HG03521 (cell line): ENCODE measurements around the gene TRAF2.

Experiments
- ATAC-seq: cut with Tn5 transposase; IDR thresholded peaks from one replicate; pipeline ENCODE4 v1.9.1; 2021; ENCODE audit warnings: mild to moderate bottlenecking, moderate library complexity; ENCODE audit not compliant: unreplicated experiment

Gene TRAF2

DNA sequence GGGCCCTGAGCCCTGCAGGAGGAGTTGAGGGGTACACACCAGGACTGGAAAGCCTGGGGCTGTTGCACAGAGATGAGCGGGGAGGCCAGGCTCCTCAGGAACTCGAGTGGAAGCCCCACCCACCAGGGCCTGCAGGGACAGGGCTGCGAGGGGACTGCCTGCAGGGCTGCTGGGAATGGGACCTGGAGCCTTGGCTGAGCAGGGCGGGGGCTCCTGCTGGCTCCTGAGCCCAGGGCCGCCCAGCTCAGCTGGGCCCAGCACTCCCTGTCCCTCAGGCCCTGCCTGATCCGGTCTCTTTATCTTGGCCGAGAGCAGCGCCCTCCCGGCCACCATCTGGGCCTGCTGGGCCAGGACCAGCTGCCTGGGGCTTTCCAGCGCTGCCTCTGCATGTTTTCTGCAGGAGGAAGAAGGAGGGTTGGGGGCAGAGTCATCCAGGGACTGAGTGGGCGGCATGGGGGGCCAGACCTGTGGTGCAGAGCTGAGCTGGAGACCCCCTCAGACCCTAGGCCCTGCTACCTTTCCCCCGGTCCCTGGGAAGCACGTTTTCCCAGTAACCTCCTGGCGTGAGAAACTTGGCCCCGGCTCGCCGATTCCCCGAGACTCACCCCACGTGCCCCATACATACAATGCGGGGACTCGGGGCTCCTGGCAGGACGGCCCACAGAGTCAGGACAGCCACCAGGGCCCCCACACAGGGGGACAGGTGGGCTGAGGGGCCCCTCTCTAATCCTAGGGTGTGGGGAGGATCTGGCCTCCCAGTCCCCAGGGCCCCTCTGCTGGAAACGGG lies 75.2 kb downstream of the TRAF2 start:
- ATAC-seq, result no peak

DNA sequence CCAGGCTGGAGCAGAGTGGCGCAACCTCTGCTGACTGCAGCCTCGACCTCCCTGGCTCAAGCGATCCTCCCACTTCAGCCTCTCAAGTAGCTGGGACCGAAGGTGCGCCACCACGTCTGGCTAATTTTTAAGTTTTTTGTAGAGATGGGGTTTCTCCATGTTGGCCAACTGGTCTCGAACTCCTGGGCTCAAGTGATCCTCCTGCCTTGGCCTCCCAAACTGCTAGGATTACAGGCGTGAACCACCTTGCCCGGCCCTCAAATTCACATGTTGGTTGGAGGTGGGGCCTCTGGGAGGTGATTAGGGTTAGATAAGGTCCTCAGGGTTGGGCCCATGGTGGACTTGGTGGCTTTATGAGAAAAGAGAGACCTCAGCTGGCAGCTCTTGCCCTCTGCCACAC lies 75.8 kb downstream of the TRAF2 start:
- ATAC-seq, result no peak

DNA sequence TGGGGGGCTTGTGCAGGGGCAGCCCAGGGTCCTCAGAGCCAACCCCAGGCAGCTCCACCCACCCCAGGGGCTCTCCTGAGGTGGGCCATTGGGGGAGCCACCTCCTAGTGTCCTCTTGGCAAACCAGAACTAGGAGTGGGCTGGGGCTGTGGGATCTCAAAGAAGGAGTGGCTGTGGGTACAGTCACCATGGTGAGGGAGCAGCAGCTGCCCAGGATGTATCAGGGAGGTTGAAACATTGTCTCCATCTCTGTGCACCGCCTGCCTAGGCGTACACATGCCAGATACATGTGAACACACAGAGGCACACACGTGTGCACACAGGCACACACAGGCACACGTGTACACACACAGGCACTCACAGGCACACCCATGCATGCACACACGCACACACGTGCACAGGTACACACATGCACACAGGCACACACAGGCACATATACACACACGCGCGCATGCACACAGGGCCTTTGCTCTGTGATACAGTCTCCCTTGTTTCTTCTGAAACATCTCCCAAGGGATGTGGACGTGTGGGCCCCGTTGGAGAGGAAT lies 76.5 kb downstream of the TRAF2 start:
- ATAC-seq, result no peak

DNA sequence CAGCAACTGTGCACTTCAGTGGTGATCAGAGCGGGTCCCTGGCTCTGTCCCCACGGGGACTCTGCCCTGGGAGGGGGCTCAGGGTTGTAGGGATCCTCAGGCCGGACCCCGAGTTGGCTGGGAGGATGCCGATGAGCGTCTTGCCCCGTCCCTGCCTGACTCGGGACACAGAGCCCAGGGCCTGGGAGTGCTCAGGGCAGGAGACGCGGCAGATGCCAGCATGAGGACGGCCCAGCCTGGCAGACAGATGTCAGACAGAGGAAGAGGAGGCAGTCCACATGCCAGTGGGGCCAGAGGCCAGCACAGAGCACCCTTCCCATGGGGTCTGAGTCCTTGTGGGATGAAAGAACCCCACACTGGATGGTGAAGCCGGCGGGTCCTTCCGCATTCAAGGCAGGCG lies 77.0 kb downstream of the TRAF2 start:
- ATAC-seq, result no peak

DNA sequence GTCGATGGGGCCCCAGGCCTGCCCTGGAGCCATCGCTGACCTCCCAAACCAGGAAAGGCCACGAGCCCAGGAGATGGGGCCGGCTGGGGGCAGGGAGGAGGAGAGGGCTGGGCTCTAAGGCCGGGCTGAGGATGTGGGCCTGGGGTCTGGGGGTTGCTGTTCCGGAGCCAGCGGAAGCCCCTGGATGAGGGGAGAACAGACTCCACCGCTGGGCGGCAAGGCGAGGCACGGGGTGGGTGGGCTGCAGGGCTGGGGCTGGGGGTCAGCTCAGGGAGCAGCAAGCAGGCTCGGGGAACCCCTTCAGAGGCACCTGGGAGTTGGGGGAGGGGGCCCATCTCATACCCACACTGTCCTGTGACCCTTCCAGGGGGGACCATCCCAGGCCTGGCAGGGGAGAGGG lies 77.4 kb downstream of the TRAF2 start:
- no peak for ATAC-seq

DNA sequence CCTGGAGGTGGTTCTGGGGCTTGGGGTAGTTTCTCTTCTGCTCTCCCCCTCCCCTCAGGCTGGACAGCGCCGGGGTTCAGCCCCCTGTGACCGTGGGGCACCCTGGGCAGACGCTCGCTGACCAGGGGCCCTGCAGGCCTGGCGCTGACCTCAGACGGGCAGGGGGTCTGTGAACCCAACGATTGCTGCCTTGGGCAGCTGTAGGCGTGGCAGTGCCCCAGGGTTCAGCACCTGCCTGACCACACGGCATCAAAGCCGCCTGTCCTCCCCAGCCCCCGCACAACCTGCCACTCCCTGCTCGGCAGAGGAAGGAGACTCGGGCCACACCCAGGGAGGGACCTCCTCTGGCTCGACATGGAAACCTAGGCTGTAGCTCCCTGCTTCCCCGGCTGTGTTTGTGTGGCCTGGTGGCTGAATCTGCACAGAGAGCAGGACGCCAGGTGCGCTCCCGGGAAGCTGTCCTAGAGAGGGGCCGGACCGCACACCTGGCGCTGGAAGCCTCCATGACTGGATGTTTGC lies 77.9 kb downstream of the TRAF2 start:
- ATAC-seq, result no peak

DNA sequence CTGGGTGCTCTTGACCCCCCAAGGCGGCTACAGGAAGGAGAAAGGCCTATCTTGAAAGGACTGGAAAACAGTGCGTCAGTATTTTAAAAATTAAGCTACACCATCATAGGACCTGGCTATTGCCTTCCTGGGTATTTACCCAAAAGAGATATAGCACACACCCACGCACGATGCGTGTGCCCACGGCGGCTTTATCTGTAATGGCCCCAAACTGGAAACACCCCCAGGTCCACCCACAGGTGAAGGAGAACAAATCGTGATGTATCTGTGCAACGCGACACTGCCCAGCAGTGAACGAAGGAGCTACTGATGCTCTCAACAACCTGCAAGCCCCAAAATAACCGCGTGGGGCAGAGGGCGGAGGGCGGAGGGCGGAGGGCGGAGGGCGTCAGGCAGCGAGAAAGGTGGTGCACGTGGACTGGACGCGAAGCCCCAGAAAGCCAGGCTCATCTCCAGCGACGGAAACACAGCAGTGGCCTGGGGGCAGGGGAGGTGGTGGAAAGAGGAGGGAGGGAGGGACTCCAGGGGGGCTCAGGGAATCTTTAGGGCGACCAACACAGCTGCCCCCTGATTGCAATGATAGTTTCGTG lies 78.6 kb downstream of the TRAF2 start:
- ATAC-seq, result no peak

DNA sequence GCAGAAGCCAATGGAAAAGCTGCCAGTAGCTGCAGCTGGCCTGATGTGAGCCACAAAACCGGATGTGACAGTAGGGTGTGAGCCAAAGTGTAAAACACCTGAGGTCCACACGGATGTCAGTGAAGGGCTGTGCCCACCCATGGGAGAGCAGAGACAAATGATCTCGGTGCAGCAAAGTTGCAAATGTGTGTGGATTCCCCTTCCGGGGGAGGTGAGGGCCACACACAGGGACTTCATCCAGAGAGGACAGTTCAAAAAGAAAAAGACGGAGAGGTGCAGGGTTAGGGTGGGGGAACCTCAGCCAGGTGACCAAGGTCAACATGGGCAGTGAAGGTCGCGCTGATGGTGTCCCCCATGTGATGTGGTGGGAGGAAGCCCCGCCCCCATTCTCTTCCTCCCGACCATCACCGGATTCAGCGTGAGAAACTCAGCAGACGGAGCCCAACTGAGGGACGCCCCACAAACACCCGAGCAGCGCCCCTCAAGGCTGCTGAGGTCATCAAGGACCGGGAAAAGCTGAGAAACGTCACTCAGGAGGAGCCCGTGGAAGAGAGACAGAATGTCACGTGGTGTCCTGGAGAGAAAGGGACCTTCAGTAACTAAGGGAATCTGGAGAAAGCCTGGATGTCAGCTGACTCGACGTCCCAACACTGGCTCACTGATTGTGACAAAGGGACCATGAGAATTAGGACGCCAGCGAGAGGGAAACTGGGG lies 79.6 kb downstream of the TRAF2 start:
- no peak for ATAC-seq

DNA sequence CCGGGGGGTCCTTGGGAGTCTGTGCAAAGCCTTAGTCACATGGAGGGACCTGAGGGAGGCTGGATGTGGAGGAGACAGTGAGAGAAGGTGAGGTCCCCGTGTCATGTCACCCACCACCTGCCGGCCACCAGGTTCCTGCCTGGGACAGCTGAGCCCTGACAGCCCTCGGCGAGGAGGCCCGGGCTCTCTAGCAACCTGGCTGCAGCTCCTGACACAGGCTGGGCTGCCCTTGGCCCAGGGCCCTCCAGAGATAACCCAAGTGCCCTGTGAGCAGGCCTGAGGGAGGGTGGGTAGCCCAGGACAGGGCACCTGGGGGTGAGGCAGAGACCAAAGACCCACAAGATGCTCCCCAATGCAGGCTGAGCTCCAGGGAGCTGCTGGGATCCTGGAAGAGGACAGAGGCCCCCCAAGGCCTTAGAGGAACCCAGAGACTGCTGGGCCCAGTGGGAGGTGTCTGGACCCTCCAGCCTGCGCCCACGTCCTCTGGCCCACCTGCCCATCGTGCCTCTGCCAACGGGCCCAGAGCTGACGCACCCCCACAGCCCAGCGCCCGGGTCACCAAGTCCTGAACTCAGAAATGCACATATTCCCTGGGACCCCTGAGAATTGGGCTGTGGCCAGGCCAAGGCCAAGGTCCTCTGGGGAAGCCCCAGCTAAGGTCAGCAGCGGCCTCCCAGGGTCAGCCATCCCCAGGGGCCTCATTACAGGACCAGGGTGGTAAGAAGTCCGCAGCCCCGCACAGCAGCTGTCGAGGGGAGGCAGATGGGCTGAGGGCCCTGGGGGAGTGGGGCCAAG lies 82.2 kb downstream of the TRAF2 start:
- no peak for ATAC-seq

DNA sequence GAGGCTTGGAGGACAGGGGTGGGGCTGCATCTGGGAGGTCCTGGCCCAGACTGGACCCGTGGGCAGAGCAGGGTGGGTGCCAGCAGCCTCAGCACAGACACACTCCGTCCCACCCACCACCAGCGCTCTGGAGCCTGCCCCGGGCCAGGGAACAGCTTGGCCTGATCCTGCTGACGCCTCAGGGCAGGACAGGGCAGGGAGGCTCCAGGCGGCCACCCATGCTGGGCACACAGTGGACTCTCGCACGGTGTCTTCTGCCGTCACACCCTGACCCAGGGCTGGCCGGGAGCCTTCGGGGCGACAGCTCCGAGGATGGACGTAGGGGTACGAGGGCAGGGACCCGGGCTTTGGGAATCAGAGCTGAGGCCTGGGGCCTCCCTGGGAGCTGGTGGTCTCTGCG lies 82.8 kb downstream of the TRAF2 start:
- ATAC-seq, result no peak

DNA sequence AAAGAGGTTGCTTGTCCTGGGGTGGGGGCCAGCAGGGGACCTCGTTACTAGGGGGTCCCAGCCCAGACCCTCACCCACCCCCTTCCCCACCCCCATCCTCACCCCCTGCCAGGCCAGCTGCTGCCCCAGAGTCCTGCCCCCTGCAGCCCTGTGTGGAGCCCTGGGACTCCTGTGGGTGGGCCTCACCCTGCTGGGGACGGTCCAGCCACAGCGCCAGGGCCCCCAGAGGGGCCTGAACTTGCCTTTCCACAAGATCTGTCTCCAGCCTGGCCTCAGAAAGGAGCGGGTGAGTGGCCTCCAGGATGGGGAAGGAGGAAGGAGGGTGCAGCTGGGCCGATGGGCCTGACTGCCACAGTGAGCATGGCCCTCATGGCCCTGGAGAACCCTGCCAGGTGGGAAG lies 83.5 kb downstream of the TRAF2 start:
- no peak for ATAC-seq

DNA sequence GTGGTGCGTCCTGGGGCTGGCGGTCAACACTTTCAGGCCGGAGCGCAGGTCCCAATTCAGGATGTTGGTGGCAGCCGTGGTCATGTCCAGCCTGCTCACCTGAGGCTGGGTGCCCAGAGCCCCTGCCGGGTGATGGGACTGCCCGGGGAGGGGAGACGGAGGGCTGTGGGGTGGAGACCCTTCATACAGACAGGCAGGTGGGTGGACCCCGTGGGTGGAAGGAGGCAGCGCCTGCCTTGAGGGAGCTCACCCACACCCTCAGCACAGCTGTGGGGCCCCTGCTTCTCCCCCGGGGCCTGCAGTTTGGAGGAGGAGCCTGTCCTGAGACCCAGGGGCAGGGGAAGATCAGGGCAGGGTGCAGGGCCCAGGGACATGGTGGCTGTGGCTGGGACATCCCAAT lies 84.0 kb downstream of the TRAF2 start:
- no peak for ATAC-seq

DNA sequence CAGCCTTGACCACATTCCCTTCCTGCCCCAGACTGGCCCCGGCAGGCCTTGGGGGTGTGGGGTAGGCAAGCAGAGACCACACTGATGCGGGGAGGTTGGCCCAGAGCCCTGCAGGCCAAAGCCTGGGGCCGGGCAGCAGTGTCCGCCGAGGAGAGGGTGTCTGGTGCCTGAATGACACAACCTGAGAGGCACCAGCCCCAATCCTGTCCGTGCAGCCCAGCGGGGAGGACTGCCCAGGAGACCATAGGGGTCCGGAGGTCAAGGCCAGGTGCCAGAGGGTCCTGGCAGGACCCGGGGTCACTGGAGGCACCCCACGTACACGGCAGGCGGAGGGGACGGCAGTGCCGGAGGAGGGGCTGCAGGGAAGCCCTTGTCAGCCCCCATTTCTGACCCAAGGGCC lies 85.4 kb downstream of the TRAF2 start:
- no peak for ATAC-seq

DNA sequence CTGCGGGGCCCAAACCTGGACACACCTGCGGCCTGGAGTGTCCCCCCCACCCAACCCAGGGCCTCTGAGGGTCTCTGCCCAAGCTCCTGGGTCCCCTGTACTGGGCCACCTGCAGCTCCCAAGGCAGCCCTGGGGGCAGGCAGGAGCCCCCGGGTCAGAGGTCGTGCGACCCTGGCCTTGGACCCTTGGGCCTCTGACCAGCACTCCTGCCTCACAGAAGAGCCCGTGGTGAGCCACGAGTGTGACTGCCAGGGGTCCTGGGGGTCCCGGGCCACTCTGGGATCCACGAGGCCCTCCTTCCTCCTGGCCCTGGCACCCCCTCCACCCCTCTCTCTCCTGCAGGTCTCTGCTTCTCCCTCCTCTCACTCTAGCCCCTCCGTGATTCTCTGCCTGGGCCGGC lies 86.0 kb downstream of the TRAF2 start:
- no peak for ATAC-seq

DNA sequence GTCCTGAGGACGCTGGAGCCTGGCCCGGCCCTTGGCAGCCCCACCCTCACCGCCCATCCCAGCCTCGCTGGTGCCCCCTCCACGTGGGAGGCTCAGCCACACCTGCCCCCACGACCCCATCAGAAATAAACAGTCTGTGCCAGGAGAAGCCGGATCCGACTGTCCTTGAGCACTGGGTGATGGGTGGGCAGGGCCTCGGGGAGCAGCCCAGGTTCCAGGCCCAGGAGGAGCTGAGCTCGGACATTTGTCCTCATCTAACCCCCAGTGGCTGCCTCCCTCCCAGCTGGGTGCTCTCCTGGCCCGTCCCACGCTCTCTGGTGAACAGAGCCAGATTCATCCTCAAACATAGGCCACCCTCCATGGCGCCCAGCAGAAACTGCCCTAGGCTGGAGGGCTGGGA lies 86.4 kb downstream of the TRAF2 start:
- ATAC-seq, result no peak

DNA sequence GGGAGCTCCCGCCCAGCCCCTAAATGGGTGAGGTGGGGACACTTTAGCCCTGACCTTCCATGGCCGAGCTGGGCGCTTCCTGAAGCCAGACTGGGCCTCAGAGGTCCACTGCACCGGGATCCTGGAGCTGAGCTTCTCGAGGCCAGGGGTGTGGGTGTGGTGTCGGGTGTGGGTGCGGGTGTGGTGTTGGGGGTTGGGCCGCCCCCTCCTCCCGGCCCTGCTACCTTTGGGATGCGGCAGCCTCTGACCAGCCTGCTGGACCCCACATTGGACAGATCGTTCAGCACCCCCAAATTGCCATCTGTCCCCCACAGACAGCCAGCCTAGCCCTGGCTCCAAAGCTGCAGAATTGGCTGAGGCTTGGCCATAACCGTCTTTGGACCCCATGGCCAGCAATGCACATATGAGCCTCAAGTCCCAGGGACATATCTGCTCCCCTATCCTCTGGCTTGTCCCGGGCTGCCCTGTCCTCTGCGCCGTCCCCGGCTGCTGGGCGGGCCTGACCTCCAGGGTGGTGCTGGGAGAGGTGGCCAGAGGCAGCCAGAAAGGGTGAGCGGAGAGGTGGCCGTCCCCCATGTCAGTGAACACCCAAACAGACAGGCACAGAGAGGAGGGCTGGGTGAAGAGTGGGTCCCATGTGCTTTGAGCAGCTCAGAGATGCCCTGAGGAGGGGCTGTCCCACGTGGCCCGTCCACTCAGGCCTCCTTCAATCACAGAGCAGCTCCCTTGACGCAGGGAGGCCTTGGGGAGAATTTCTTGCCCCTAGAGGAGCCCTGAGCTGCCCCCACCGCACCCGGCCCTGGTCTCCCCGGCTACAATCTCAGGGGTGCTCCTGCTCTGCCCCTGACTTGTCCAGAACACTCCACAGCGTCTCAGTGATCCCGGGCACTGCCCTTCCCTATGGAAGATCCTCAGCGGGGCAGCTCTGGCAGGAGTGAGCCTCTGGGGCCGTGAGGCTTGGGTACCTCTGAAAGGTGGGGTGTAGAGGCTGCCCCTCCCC lies 87.6 kb downstream of the TRAF2 start:
- ATAC-seq, result no peak

DNA sequence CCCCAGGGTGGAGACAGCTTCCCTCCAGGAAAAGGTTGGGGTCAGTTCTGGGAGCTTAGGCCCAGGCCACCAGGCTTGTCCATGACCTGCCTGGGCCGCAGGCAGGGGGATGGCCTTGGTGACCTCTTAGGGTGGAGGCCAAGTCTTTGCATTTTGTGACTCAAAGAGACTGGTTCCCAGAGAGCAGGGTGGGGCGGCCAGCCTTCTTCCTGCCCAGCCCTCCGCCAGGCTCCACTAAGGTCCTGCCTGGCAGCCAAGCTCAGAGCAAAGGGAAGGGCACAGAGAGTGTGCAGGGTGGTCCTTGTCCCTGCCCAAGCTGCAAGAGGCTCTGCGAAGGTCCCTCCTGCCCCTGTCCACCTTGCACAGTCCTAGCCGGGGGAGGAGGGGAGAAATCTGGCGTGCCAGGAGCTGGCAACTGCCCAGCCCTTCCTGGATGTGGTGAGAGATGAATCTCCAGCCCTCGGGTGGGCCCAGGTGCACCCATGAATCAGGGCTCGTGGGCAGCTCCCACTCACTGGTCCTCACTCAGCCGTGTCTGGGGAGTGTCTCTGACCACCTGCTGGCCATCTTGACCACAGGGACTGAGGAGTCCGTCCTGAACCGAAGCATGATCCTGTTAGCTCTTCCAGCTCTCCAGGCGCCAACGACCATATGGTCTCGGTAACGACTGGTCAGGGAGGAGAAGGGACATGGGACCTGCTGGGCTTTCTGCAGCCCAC lies 88.7 kb downstream of the TRAF2 start:
- ATAC-seq, result no peak

DNA sequence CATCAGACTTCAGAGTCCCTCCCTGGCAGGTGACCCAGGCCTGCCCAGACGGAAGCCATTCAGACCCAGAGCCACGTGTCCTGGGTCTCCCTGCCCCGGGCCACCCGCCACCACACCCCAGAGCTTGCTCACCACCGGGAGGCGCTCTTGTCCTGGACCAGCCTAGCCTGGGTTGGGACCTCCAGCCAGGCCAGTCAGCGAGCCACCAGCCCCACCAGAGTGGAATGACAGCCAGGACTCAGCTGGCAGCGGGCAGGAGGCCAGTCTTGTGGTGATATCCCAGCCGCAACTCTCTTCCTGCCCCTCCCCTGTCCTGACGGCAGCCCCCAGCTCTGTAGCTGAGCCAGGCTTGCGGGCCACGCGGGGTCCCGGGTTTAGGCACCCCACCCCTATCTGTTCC lies 89.3 kb downstream of the TRAF2 start:
- no peak for ATAC-seq
